WTC11 (cell line): ENCODE measurements around the gene MXRA7. TPM values are rescaled to one million over a fixed set of nuclear protein-coding genes. Genes with fewer than 3 reads are reported as not detected.
A peak's percentile ranks its signal among the peaks of the same experiment; 100 is the strongest.

Experiments used
- ATAC-seq: fragments of 200-7000 bp; cut with Tn5 transposase; 2 replicates; pipeline ENCODE4 v1.10.0; 2021; ENCODE audit warnings: mild to moderate bottlenecking, moderate library complexity
- CTCF ChIA-PET: fragments of 300-600 bp; sonication (Branson Sonifier 250); formaldehyde crosslinking; loops from one replicate; lab custom pipeline; 2021; ENCODE audit warnings: antibody characterized with exemption; lab: Charles Lee
- POLR2A ChIA-PET: fragments of 350-600 bp; sonication (Branson Sonifier 250); formaldehyde crosslinking; loops from one replicate; lab custom pipeline; 2021; ENCODE audit warnings: antibody characterized with exemption; lab: Charles Lee
- DNase-seq: peaks from one replicate; pipeline ENCODE4 v3.0.0; 2021; ENCODE audit warnings: low spot score
- H3K27ac Mint-ChIP-seq: 2 replicates; pipeline ENCODE4 v1.8.0; 2021; ENCODE audit warnings: mixed read lengths
- H3K27me3 Mint-ChIP-seq: 2 replicates; pipeline ENCODE4 v1.8.0; 2021; ENCODE audit warnings: low read depth, mild to moderate bottlenecking, moderate library complexity, mixed read lengths
- H3K36me3 Mint-ChIP-seq: 2 replicates; pipeline ENCODE4 v1.8.0; 2021; ENCODE audit warnings: mixed read lengths
- H3K4me1 Mint-ChIP-seq: 2 replicates; pipeline ENCODE4 v1.8.0; 2022; ENCODE audit warnings: mixed read lengths
- H3K4me3 Mint-ChIP-seq: 2 replicates; pipeline ENCODE4 v1.8.0; 2021; ENCODE audit warnings: mild to moderate bottlenecking, moderate library complexity, mixed read lengths
- H3K9me3 Mint-ChIP-seq: 2 replicates; pipeline ENCODE4 v1.8.0; 2021; ENCODE audit warnings: mixed read lengths
- ATF2 ChIP-seq: sonication (generic); formaldehyde crosslinking; IDR thresholded peaks from 2 replicates; pipeline ENCODE4 v1.8.1; 2022; ENCODE audit warnings: low read depth, missing genetic modification reagents, borderline replicate concordance
- CBFB ChIP-seq: sonication (generic); formaldehyde crosslinking; IDR thresholded peaks from 2 replicates; pipeline ENCODE4 v1.8.1; 2022; ENCODE audit warnings: mild to moderate bottlenecking, low read depth, missing genetic modification reagents
- FOXJ3 ChIP-seq: sonication (generic); formaldehyde crosslinking; IDR thresholded peaks from 2 replicates; pipeline ENCODE4 v1.9.0; 2021; ENCODE audit warnings: missing genetic modification reagents, mild to moderate bottlenecking, borderline replicate concordance
- MYBL2 ChIP-seq: sonication (generic); formaldehyde crosslinking; IDR thresholded peaks from 2 replicates; pipeline ENCODE4 v1.8.1; 2023; ENCODE audit warnings: mild to moderate bottlenecking, moderate library complexity, missing genetic modification reagents
- NR2C2 ChIP-seq: sonication (generic); formaldehyde crosslinking; IDR thresholded peaks from 2 replicates; pipeline ENCODE4 v1.8.0; 2022; ENCODE audit warnings: mild to moderate bottlenecking, missing genetic modification reagents
- PRDM15 ChIP-seq: sonication (generic); formaldehyde crosslinking; IDR thresholded peaks from 2 replicates; pipeline ENCODE4 v1.8.0; 2022; ENCODE audit warnings: missing genetic modification reagents
- PRRX2 ChIP-seq: fragments of 250-450 bp; sonication (Bioruptor Pico); IDR thresholded peaks from 2 replicates; pipeline ENCODE4 v1.8.0; 2021; ENCODE audit warnings: mild to moderate bottlenecking
- SP1 ChIP-seq: sonication (generic); formaldehyde crosslinking; conservative IDR thresholded peaks from 2 replicates; pipeline ENCODE4 v1.8.1; 2022; ENCODE audit warnings: missing genetic modification reagents
- TEAD1 ChIP-seq: sonication (generic); formaldehyde crosslinking; IDR thresholded peaks from 2 replicates; pipeline ENCODE4 v1.8.0; 2022; ENCODE audit warnings: mild to moderate bottlenecking, missing genetic modification reagents
- ZBTB43 ChIP-seq: sonication (generic); formaldehyde crosslinking; IDR thresholded peaks from 2 replicates; pipeline ENCODE4 v1.8.1; 2023; ENCODE audit warnings: mild to moderate bottlenecking, missing genetic modification reagents
- ZNF416 ChIP-seq: fragments of 250-450 bp; sonication (Bioruptor Pico); IDR thresholded peaks from 2 replicates; pipeline ENCODE4 v1.9.0; 2021; ENCODE audit warnings: mild to moderate bottlenecking, inconsistent platforms
- total RNA-seq: library from RNA; stranded (reverse); gene quantifications from 3 replicates; pipeline ENCODE4 v1.2.3, GENCODE V29; 2021
- TF ChIP-seq, protein P1 (sequence below): fragments of 250-450 bp; sonication (Bioruptor Pico); conservative IDR thresholded peaks from 2 replicates; pipeline ENCODE4 v1.9.0; 2021; ENCODE audit warnings: mild to moderate bottlenecking

The MXRA7 gene
- total RNA-seq, 1 experiment from 2014 or later = 46.5 TPM

GRCh38 chr17:76735586-76736348 lies 25.0 kb upstream of the MXRA7 start (continued):
- TF ChIP-seq CBFB (CRISPR knock-in tag) (no peak), ZBTB43 (CRISPR knock-in tag) (no peak), ATF2 (no peak)

- ATAC-seq = no peak
- Mint-ChIP-seq H3K27ac (peak overlapping the region; percentile 98), H3K4me1 (peaks cover 42% of the 10 kb centered on the region), H3K27me3 (no peaks in the 10 kb centered on the region), H3K9me3 (no peaks in the 10 kb centered on the region), H3K36me3 (peaks cover 47% of the 10 kb centered on the region), H3K4me3 (peak overlapping the region; percentile 99)
- ChIA-PET CTCF (no interaction called here), POLR2A (no interaction called here)
- TF ChIP-seq PRRX2 (no peak), MYBL2 (CRISPR knock-in tag) (no peak), SP1 (CRISPR knock-in tag) (no peak), NR2C2 (CRISPR knock-in tag) (no peak), PRDM15 (CRISPR knock-in tag) (no peak), ZNF416 (no peak)
- DNase-seq = no peak
Measured at GRCh38 chr17:76735006-76735405, 24.2 kb upstream of the MXRA7 start.

DNA sequence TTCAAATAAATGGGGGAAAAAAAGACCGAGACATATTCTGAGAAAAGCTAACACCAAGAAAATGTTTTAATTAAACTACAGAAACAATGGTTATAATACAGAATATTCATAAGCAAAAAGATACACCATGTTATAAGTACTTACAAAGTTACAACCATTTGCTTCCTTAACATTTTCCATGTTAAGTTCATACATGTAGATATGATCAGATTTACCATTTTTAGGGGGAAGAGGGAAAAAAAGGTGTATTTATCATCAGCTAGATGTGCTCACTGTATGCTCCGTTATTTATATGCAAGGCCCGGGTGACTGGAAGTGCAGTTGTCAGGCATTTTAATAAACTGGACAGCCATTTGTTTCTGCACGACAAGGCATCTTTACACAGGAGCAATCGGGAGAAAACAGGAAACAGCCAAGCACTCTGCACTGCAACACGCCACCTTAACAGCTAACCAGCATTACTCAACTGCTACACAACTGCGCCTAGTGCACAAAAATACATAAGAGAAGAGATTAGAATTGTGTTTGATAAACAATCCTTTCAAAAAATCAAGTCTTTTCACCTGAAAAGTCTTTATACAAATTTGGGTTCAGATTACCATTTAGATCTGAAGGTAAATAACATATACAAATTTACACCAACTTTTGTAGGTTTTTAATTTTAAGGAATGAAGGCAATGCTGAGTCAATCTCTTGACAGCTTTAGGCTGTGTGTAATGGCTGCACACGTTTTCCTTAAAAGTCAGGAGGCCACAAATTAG lies 23.5 kb upstream of the MXRA7 start:
- ChIA-PET CTCF (no interaction called here), POLR2A (no interaction called here)
- Mint-ChIP-seq H3K4me1 (peaks cover 42% of the 10 kb centered on the region), H3K27me3 (no peaks in the 10 kb centered on the region), H3K4me3 (peak overlapping the region; percentile 99), H3K27ac (peak overlapping the region; percentile 98), H3K9me3 (no peaks in the 10 kb centered on the region), H3K36me3 (peaks cover 55% of the 10 kb centered on the region)
- TF ChIP-seq TEAD1 (CRISPR knock-in tag) = no peak
- DNase-seq = no peak
- ATAC-seq = no peak

DNA sequence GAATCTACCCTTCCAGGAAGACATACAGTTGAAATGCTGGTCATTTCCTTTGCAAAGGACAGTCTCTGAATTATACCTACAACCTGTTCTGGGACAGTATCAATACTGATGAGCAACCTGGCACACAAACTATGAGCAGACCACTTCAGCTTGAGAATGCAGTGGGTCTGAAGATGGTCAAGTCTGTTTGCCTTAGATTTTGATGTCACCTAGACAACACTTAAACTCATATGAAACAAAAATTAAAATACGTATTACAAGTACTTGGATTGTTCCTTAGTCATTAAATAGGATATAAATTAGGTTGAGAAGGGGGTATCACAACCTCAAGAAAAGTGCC lies 22.8 kb upstream of the MXRA7 start:
- POLR2A ChIA-PET = no interaction called here

More for the DNA sequence above, 22.8 kb upstream of the MXRA7 start:
- ATAC-seq (no peak), DNase-seq (no peak)
- Mint-ChIP-seq H3K4me3 (peak overlapping the region; percentile 99), H3K27me3 (no peaks in the 10 kb centered on the region), H3K36me3 (peaks cover 55% of the 10 kb centered on the region), H3K9me3 (no peaks in the 10 kb centered on the region), H3K27ac (peak overlapping the region; percentile 98), H3K4me1 (peaks cover 35% of the 10 kb centered on the region)
- TF ChIP-seq FOXJ3 (CRISPR knock-in tag) = no peak
- TF ChIP-seq ZNF416 = peak; percentile 73; the same call in 1 of the 2 replicates
- TF ChIP-seq, protein P1, sequence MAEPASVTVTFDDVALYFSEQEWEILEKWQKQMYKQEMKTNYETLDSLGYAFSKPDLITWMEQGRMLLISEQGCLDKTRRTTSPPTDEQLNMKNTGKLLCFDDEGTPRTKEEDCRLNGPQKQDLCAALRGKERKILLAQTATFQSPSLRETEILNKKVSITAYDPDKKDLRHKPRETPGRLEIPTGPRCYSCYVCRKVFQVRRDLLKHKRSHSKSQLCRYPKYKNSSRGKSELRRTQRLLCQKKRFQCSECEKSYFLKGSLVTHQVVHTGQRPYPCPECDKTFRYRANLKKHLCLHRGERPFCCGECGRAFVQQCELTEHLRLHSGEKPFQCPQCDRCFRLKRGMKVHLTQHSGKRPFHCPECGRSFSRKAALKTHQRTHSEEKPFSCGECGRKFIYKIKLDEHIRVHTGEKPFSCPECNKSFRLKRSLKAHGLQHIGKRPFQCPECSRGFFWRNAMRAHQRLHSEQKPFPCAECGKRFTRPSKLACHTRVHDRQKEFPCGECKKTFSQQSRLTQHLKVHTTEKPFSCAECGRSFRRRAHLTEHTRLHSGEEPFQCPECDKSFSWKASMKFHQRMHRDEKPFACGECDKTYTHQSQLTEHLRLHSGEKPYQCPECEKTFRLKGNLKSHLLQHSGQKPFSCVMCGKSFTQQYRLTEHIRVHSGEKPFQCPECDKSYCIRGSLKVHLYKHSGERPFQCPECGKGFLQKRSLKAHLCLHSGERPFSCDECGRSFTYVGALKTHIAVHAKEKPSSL (CRISPR knock-in tag) = 0 out of 2 replicates have a peak, but pooled peaks have one; percentile 22
- CTCF ChIA-PET = interaction anchor here (1.5 kb wide), 1 partner anchor 52 kb away, joined by 3 read pairs; no protein-coding TSS in a partner anchor
